ENCODE results near the gene MAN2A2. TPM values are rescaled to one million over a fixed set of nuclear protein-coding genes. Genes with fewer than 3 reads are reported as not detected.

MAN2A2 gene
- total RNA-seq, 1 experiment from 2014 or later: 27.4 TPM

DNA sequence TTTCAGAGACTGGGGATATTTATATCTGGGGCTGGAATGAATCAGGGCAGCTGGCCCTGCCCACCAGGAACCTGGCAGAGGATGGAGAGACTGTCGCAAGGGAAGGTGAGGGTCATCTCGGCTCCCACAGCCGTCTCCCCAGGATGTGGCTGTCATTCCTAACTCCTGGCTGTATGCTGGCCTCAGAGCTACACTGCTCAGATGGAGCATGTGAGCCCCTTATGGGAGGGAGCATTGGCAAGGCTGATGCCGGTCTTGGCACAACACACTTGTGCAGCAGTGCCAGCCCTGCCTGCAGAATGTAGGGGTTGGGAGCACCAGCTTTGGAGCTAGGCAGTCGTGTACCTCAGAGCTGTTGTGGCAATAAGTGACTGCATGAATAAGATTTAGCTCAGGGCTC is 56.8 kb downstream of the MAN2A2 start:
- no CpG with 5 or more reads among the region's 5 CpGs for WGBS (ENCODE audit: extremely low coverage, insufficient read length, low lambda C conversion rate)

More for the DNA sequence above, 56.8 kb downstream of the MAN2A2 start:
- Histone ChIP-seq H3K79me1 (ENCODE audit: insufficient read depth, low read depth, low read length, poor library complexity, severe bottlenecking) (no peaks in the 10 kb centered on the region), H3K4me1 (ENCODE audit: insufficient read depth, low read length) (peaks cover 7% of the 10 kb centered on the region; the same call in 1 of the 2 replicates), H4K20me1 (ENCODE audit: control insufficient read depth, insufficient read depth, insufficient read length) (no peaks in the 10 kb centered on the region), H4K8ac (replicated peaks; ENCODE audit: insufficient read length, low read depth, low read length) (no peak overlapping the region), H3K27ac (ENCODE audit: insufficient read length, low read depth, low read length) (no peak overlapping the region), H2BK120ac (ENCODE audit: low read depth, low read length, poor library complexity, severe bottlenecking) (no peak overlapping the region), H3K14ac (ENCODE audit: insufficient read depth, low read length) (no peak overlapping the region), H2BK20ac (ENCODE audit: low read depth, low read length, poor library complexity, severe bottlenecking) (no peak overlapping the region), H3K4me2 (ENCODE audit: insufficient read depth, insufficient read length, low read length) (no peak overlapping the region), H2BK5ac (ENCODE audit: insufficient read length, low read length) (no peak overlapping the region), H4K5ac (ENCODE audit: insufficient read length, low read depth, low read length) (no peak overlapping the region), H2BK12ac (ENCODE audit: insufficient read length, low read depth, low read length) (no peak overlapping the region), H2BK15ac (ENCODE audit: low read depth, low read length) (no peak overlapping the region), H3T11ph (ENCODE audit: low read length) (no peak overlapping the region), H2AK5ac (ENCODE audit: insufficient read length, low read length) (no peak overlapping the region), H3K9me3 (ENCODE audit: control insufficient read depth, low read depth, low read length) (no peaks in the 10 kb centered on the region), H3K18ac (ENCODE audit: insufficient read length, low read depth, low read length) (no peak overlapping the region), H3K9ac (ENCODE audit: extremely low read depth, insufficient read length, low read length) (no peak overlapping the region), H3K4ac (ENCODE audit: low read depth, low read length) (no peak overlapping the region), H2AFZ (ENCODE audit: low read length) (no peak overlapping the region), H3K56ac (ENCODE audit: insufficient read length, low read depth, low read length) (no peak overlapping the region), H4K91ac (ENCODE audit: insufficient read length, low read depth, low read length) (no peak overlapping the region), H3K23ac (ENCODE audit: insufficient read length, low read depth, low read length) (no peak overlapping the region), H3K23me2 (ENCODE audit: insufficient read length, low read depth, low read length, poor library complexity, severe bottlenecking) (peaks cover 15% of the 10 kb centered on the region), H3K79me2 (ENCODE audit: insufficient read depth, low read length) (no peaks in the 10 kb centered on the region), H3K27me3 (ENCODE audit: insufficient read depth, low read length) (no peaks in the 10 kb centered on the region)
- DNase-seq: no peak
- Mint-ChIP-seq H3K4me3 (peak overlapping the region in 1 of 2 experiments; percentile 42; a peak in 1 of 5 replicates), H3K9me3 (no peaks in the 10 kb centered on the region), H3K27ac (peak overlapping the region in 1 of 3 experiments; percentile 70; a peak in 2 of 7 replicates), H3K4me1 (peaks cover 15 to 16% of the 10 kb centered on the region in 2 experiments), H3K36me3 (ENCODE audit: insufficient read depth in 1 of 3, low read depth in 3 of 3) (peaks cover 8 to 51% (median 47%) of the 10 kb centered on the region in 3 experiments), H3K27me3 (ENCODE audit: low read depth) (no peaks in the 10 kb centered on the region)
- TF ChIP-seq, protein P1, sequence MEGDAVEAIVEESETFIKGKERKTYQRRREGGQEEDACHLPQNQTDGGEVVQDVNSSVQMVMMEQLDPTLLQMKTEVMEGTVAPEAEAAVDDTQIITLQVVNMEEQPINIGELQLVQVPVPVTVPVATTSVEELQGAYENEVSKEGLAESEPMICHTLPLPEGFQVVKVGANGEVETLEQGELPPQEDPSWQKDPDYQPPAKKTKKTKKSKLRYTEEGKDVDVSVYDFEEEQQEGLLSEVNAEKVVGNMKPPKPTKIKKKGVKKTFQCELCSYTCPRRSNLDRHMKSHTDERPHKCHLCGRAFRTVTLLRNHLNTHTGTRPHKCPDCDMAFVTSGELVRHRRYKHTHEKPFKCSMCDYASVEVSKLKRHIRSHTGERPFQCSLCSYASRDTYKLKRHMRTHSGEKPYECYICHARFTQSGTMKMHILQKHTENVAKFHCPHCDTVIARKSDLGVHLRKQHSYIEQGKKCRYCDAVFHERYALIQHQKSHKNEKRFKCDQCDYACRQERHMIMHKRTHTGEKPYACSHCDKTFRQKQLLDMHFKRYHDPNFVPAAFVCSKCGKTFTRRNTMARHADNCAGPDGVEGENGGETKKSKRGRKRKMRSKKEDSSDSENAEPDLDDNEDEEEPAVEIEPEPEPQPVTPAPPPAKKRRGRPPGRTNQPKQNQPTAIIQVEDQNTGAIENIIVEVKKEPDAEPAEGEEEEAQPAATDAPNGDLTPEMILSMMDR (conservative IDR thresholded peaks at IDR 0.05): no peak

All from H9 (cell line).